ENCODE results near the gene RNF34. TPM values are rescaled to one million over a fixed set of nuclear protein-coding genes. Genes with fewer than 3 reads are reported as not detected.
A peak's percentile ranks its signal among the peaks of the same experiment; 100 is the strongest.

The RNF34 gene
- total and polyA plus RNA-seq, 2 of the 13 experiments (the other 11 are each of a cell fraction or from before 2014, with no cell fraction given), result 36.8 to 53.2 TPM

- TF ChIP-seq ZBTB4 (CRISPR knock-in tag; IDR thresholded peaks at IDR 0.05; ENCODE audit: borderline replicate concordance), result peak; percentile 20; the same call in 1 of the 2 replicates
- TF ChIP-seq MYNN (CRISPR knock-in tag; IDR thresholded peaks at IDR 0.05; ENCODE audit: low read depth), result no peak
- TF ChIP-seq SYNCRIP (IDR thresholded peaks at IDR 0.05; ENCODE audit: insufficient read depth, low read depth, low read length), result no peak
- TF ChIP-seq HMG20B (CRISPR knock-in tag; conservative IDR thresholded peaks at IDR 0.05), result no peak
- TF ChIP-seq MED1 (CRISPR knock-in tag; IDR thresholded peaks at IDR 0.05), result peak; percentile 50
- TF ChIP-seq MYPOP (CRISPR knock-in tag; IDR thresholded peaks at IDR 0.05), result peak; percentile 87
- no peak for TF ChIP-seq ZNF781 (CRISPR knock-in tag; IDR thresholded peaks at IDR 0.05; ENCODE audit: borderline replicate concordance, not compliant biosample characterization)
- peak; percentile 77; the same call in 1 of the 2 replicates for TF ChIP-seq SNAI1 (CRISPR knock-in tag; IDR thresholded peaks at IDR 0.05; ENCODE audit: borderline replicate concordance)
- peak; percentile 78 for TF ChIP-seq SRSF1 (optimal IDR thresholded peaks at IDR 0.05; ENCODE audit: low read depth, low read length)
- TF ChIP-seq NAIF1 (CRISPR knock-in tag; IDR thresholded peaks at IDR 0.05; ENCODE audit: borderline replicate concordance), result peak; percentile 86
- TF ChIP-seq HOMEZ (CRISPR knock-in tag; IDR thresholded peaks at IDR 0.05; ENCODE audit: low read depth), result no peak
- TF ChIP-seq GZF1 (CRISPR knock-in tag; IDR thresholded peaks at IDR 0.05), result 0 out of 2 replicates have a peak, but pooled peaks have one; percentile 45
- no peak for TF ChIP-seq ZNF740 (CRISPR knock-in tag; IDR thresholded peaks at IDR 0.05)
- no peak for TF ChIP-seq ESRRA (CRISPR knock-in tag; IDR thresholded peaks at IDR 0.05; ENCODE audit: low read depth)
- no peak for TF ChIP-seq MAFF (IDR thresholded peaks at IDR 0.05; ENCODE audit: low read depth, low read length)
- no peak for TF ChIP-seq STAT5B (CRISPR knock-in tag; IDR thresholded peaks at IDR 0.05)
- TF ChIP-seq NFRKB (IDR thresholded peaks at IDR 0.05), result no peak
- TF ChIP-seq ZNF329 (CRISPR knock-in tag; IDR thresholded peaks at IDR 0.05; ENCODE audit: low read depth), result 0 out of 2 replicates have a peak, but pooled peaks have one; percentile 48
- peak; percentile 82 for TF ChIP-seq ELF1 (CRISPR knock-in tag; IDR thresholded peaks at IDR 0.05)
- TF ChIP-seq FOXA3 (CRISPR knock-in tag; IDR thresholded peaks at IDR 0.05), result peak; percentile 50
- TF ChIP-seq MTF2 (CRISPR knock-in tag; IDR thresholded peaks at IDR 0.05; ENCODE audit: borderline replicate concordance), result 0 out of 2 replicates have a peak, but pooled peaks have one; percentile 73
- TF ChIP-seq ZNF891 (CRISPR knock-in tag; IDR thresholded peaks at IDR 0.05), result no peak; the same call in 1 of the 2 replicates
- no peak for TF ChIP-seq TOE1 (CRISPR knock-in tag; IDR thresholded peaks at IDR 0.05)
- no peak for TF ChIP-seq RFXANK (CRISPR knock-in tag; IDR thresholded peaks at IDR 0.05)
Measured at GRCh38 chr12:121399391-121400331, at the start of gene RNF34 (continued).
